ENCODE measurements around the gene PSMD6.

Gene PSMD6

GRCh38 chr3:64042952-64043351 is 19.7 kb upstream of the PSMD6 start:
- DNase-seq = no peak

GRCh38 chr3:64039981-64040733 is 16.9 kb upstream of the PSMD6 start:
- no peak for DNase-seq

- no peak for DNase-seq
Measured at GRCh38 chr3:64039332-64039731, 16.0 kb upstream of the PSMD6 start.

- no peak for DNase-seq
Measured at GRCh38 chr3:64038253-64038767, 15.0 kb upstream of the PSMD6 start.

GRCh38 chr3:64037084-64037483 is 13.8 kb upstream of the PSMD6 start:
- no peak for DNase-seq

GRCh38 chr3:64033069-64033468 is 9.8 kb upstream of the PSMD6 start:
- no peak for DNase-seq

- no peak for DNase-seq
Measured at GRCh38 chr3:64031540-64032508, 8.5 kb upstream of the PSMD6 start.

GRCh38 chr3:64030741-64031140 is 7.4 kb upstream of the PSMD6 start:
- DNase-seq = peak; percentile 77

GRCh38 chr3:64029287-64029686 is 6.0 kb upstream of the PSMD6 start:
- no peak for DNase-seq

GRCh38 chr3:64028754-64029153 is 5.5 kb upstream of the PSMD6 start:
- no peak for DNase-seq

GRCh38 chr3:64027658-64028057 is 4.4 kb upstream of the PSMD6 start:
- DNase-seq = no peak

- DNase-seq = peak; percentile 24
Measured at GRCh38 chr3:64026346-64026745, 3.1 kb upstream of the PSMD6 start.

- DNase-seq = peak; percentile 14
Measured at GRCh38 chr3:64023861-64024223, 548 bp upstream of the PSMD6 start.

- DNase-seq = peak; percentile 24
Measured at GRCh38 chr3:64022451-64023186, 675 bp downstream of the PSMD6 start.

GRCh38 chr3:64021922-64022321 is 1.4 kb downstream of the PSMD6 start:
- no peak for DNase-seq

- DNase-seq = no peak
Measured at GRCh38 chr3:64019879-64020278, 3.4 kb downstream of the PSMD6 start.

- DNase-seq = no peak
Measured at GRCh38 chr3:64019271-64019670, 4.0 kb downstream of the PSMD6 start.

GRCh38 chr3:64016941-64017620 is 6.2 kb downstream of the PSMD6 start:
- no peak for DNase-seq

GRCh38 chr3:64011685-64012084 is 11.6 kb downstream of the PSMD6 start:
- DNase-seq = no peak

GRCh38 chr3:64010199-64010598 is 13.1 kb downstream of the PSMD6 start:
- DNase-seq = no peak

- no peak for DNase-seq
Measured at GRCh38 chr3:64009528-64009927, 13.8 kb downstream of the PSMD6 start.
